OCI-LY3 (cell line): ENCODE data around the gene LRTM2.
"Not testable (repeated sequence)": the region's sequence is repeated elsewhere in the genome, so short reads cannot be mapped to it uniquely, and the experiment has no call there.

Experiments used
- H2AFZ ChIP-seq: fragments of 200-600, 300-600 bp; shearing (Covaris generic); 2 replicates; pipeline ENCODE4 v1.6.0; 2014; ENCODE audit warnings: antibody characterized with exemption, low read depth, low read length
- H3K27ac ChIP-seq: fragments of 200-600, 300-600 bp; sonication (generic); 2 replicates; pipeline ENCODE4 v1.5.1; 2014; ENCODE audit warnings: mild to moderate bottlenecking, low read length, moderate library complexity, mixed read lengths
- H3K27me3 ChIP-seq: fragments of 200-600, 300-600 bp; sonication (generic); 2 replicates; pipeline ENCODE4 v1.6.1; 2014; ENCODE audit warnings: low read depth, low read length, mixed read lengths
- H3K36me3 ChIP-seq: fragments of 200-600, 300-600 bp; sonication (generic); replicated peaks from 2 replicates; pipeline ENCODE3; 2014; ENCODE audit warnings: low read depth, low read length, mixed read lengths
- H3K4me1 ChIP-seq: fragments of 300-600, 200-600 bp; sonication (generic); 2 replicates; pipeline ENCODE4 v1.6.1; 2014; ENCODE audit warnings: low read length, mixed read lengths
- H3K4me2 ChIP-seq: fragments of 200-600, 300-600 bp; sonication (generic); 2 replicates; pipeline ENCODE4 v1.6.1; 2014; ENCODE audit warnings: low read length, mixed read lengths
- H3K4me3 ChIP-seq: fragments of 300-600, 200-600 bp; sonication (generic); 2 replicates; pipeline ENCODE4 v1.5.1; 2014; ENCODE audit warnings: antibody characterized with exemption, mild to moderate bottlenecking, low read length, moderate library complexity
- H3K79me2 ChIP-seq: fragments of 300-600, 200-600 bp; shearing (Covaris generic); 2 replicates; pipeline ENCODE4 v1.6.1; 2014; ENCODE audit warnings: mild to moderate bottlenecking, low read length, mixed read lengths
- H3K9ac ChIP-seq: fragments of 300-600, 200-600 bp; shearing (Covaris generic); 2 replicates; pipeline ENCODE4 v1.6.0; 2014; ENCODE audit warnings: mild to moderate bottlenecking, low read length, moderate library complexity
- H3K9me3 ChIP-seq: fragments of 200-600, 300-600 bp; shearing (Covaris generic); 2 replicates; pipeline ENCODE4 v1.6.1; 2014; ENCODE audit warnings: low read length, mixed read lengths; ENCODE audit not compliant: insufficient read depth
- H4K20me1 ChIP-seq: fragments of 200-600, 300-600 bp; sonication (generic); 2 replicates; pipeline ENCODE4 v1.6.1; 2016; ENCODE audit warnings: low read length, mixed read lengths; ENCODE audit not compliant: insufficient read depth
- CTCF ChIP-seq: fragments of 200-600, 300-600 bp; sonication (generic); IDR thresholded peaks from 2 replicates; pipeline ENCODE4 v1.5.1; 2014; ENCODE audit warnings: antibody characterized with exemption, low read length, low read depth
- EZH2phosphoT487 ChIP-seq: fragments of 200-600 bp; shearing (Covaris generic); IDR thresholded peaks from 2 replicates; pipeline ENCODE4 v1.6.1; 2018; ENCODE audit warnings: antibody characterized with exemption, mixed run types, low read depth

Gene LRTM2

GRCh38 chr12:1815108-1815507 is 5.3 kb upstream of the LRTM2 start:
- no peak overlapping the region for H3K27ac ChIP-seq
- no peaks in the 10 kb centered on the region for H3K36me3 ChIP-seq
- H3K9ac ChIP-seq, result no peak overlapping the region
- H4K20me1 ChIP-seq, result no peaks in the 10 kb centered on the region
- TF ChIP-seq CTCF (no peak), EZH2phosphoT487 (no peak)
- H2AFZ ChIP-seq, result no peak overlapping the region
- H3K79me2 ChIP-seq, result no peaks in the 10 kb centered on the region
- H3K9me3 ChIP-seq, result no peaks in the 10 kb centered on the region
- no peak overlapping the region for H3K4me3 ChIP-seq
- H3K27me3 ChIP-seq, result peaks cover 22% of the 10 kb centered on the region; the same call in 1 of the 2 replicates
- no peak overlapping the region for H3K4me2 ChIP-seq
- peaks cover 20% of the 10 kb centered on the region for H3K4me1 ChIP-seq

GRCh38 chr12:1815814-1816729 is 4.3 kb upstream of the LRTM2 start:
- H3K4me2 ChIP-seq, result no peak overlapping the region
- H4K20me1 ChIP-seq, result no peaks in the 10 kb centered on the region
- no peak overlapping the region for H3K9ac ChIP-seq
- no peak for TF ChIP-seq EZH2phosphoT487
- no peak for TF ChIP-seq CTCF
- H3K4me3 ChIP-seq, result no peak overlapping the region
- no peaks in the 10 kb centered on the region for H3K79me2 ChIP-seq
- H3K9me3 ChIP-seq, result no peaks in the 10 kb centered on the region
- H3K27ac ChIP-seq, result no peak overlapping the region
- H3K36me3 ChIP-seq, result no peaks in the 10 kb centered on the region
- H2AFZ ChIP-seq, result no peak overlapping the region
- peaks cover 20% of the 10 kb centered on the region for H3K4me1 ChIP-seq
- peaks cover 22% of the 10 kb centered on the region for H3K27me3 ChIP-seq

GRCh38 chr12:1816730-1817348 is 3.5 kb upstream of the LRTM2 start:
- peaks cover 19% of the 10 kb centered on the region for H3K4me1 ChIP-seq
- no peaks in the 10 kb centered on the region for H3K36me3 ChIP-seq
- H4K20me1 ChIP-seq, result no peaks in the 10 kb centered on the region
- H3K4me2 ChIP-seq, result no peak overlapping the region
- no peak overlapping the region for H3K27ac ChIP-seq
- no peaks in the 10 kb centered on the region for H3K9me3 ChIP-seq
- TF ChIP-seq CTCF (no peak), EZH2phosphoT487 (no peak)
- H3K4me3 ChIP-seq, result no peak overlapping the region
- H3K9ac ChIP-seq, result no peak overlapping the region
- no peaks in the 10 kb centered on the region for H3K79me2 ChIP-seq
- H3K27me3 ChIP-seq, result peaks cover 26% of the 10 kb centered on the region
- no peak overlapping the region for H2AFZ ChIP-seq

GRCh38 chr12:1817928-1818327 is 2.4 kb upstream of the LRTM2 start:
- not testable (repeated sequence) for H3K9me3 ChIP-seq, H3K4me3 ChIP-seq, H3K27ac ChIP-seq, H3K9ac ChIP-seq, H4K20me1 ChIP-seq, H3K79me2 ChIP-seq, H3K4me1 ChIP-seq, H3K36me3 ChIP-seq, H3K4me2 ChIP-seq, H2AFZ ChIP-seq
- peaks cover 30% of the 10 kb centered on the region for H3K27me3 ChIP-seq
